PC-3 (cell line): ENCODE measurements around the gene SLC51A.

ENCODE experiments used
- CTCF ChIP-seq: fragments of 300-600 bp; sonication (generic); conservative IDR thresholded peaks from 2 replicates; pipeline ENCODE4 v1.5.1; 2017; ENCODE audit warnings: antibody characterized with exemption, low read depth, mild to moderate bottlenecking, low read length
- EZH2 ChIP-seq: fragments of 300-600 bp; sonication (generic); IDR thresholded peaks from one replicate; pipeline ENCODE4 v1.6.1; 2017; ENCODE audit warnings: antibody characterized with exemption, mild to moderate bottlenecking, low read length; ENCODE audit not compliant: unreplicated experiment
- EZH2phosphoT487 ChIP-seq: fragments of 300-600 bp; sonication (generic); IDR thresholded peaks from 2 replicates; pipeline ENCODE4 v1.6.1; 2018; ENCODE audit warnings: mild to moderate bottlenecking, antibody characterized with exemption, low read length, borderline replicate concordance

- no peak for TF ChIP-seq CTCF
- no peak for TF ChIP-seq EZH2
- TF ChIP-seq EZH2phosphoT487, result no peak
Observed at GRCh38 chr3:196186651-196187573, 29.4 kb upstream of the SLC51A start.
